NK-92 treated with Interleukin-12 subunit alpha and Interleukin-12 subunit beta, amount 100 ng/mL, for 24 hours (cell line): ENCODE results near the gene IL32.

Experiments
- DNase-seq: peaks from one replicate; lab custom pipeline; 2025; lab: John Stamatoyannopoulos, UW

IL32 gene

GRCh38 chr16:3027983-3028715 is 37.3 kb upstream of the IL32 start:
- DNase-seq: no peak

- DNase-seq: no peak
Observed at GRCh38 chr16:3028716-3029319, 36.6 kb upstream of the IL32 start.

GRCh38 chr16:3029491-3030221 is 35.8 kb upstream of the IL32 start:
- DNase-seq: no peak

- no peak for DNase-seq
Observed at GRCh38 chr16:3030222-3031212, 34.9 kb upstream of the IL32 start.

DNA sequence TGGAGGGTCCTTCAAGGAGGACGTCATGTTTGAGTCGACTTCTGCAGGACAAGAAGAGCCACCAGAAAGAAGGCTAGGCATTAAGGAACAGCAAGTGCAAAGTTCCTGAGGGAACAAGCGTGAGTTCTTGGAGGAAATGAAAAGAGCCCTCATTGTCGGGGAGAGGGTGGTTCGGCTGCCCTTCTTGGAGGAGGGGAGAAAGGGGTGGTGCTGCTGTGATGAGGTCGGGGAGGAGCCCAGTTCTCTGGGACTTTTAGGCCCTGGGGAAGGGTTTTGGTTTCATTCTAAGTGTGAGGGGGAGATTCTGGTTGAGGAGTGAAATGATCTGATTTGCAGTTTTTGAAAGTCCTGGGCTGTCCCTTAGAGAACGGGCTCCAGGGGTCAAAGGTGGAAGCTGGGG is 32.8 kb upstream of the IL32 start:
- DNase-seq: no peak

DNA sequence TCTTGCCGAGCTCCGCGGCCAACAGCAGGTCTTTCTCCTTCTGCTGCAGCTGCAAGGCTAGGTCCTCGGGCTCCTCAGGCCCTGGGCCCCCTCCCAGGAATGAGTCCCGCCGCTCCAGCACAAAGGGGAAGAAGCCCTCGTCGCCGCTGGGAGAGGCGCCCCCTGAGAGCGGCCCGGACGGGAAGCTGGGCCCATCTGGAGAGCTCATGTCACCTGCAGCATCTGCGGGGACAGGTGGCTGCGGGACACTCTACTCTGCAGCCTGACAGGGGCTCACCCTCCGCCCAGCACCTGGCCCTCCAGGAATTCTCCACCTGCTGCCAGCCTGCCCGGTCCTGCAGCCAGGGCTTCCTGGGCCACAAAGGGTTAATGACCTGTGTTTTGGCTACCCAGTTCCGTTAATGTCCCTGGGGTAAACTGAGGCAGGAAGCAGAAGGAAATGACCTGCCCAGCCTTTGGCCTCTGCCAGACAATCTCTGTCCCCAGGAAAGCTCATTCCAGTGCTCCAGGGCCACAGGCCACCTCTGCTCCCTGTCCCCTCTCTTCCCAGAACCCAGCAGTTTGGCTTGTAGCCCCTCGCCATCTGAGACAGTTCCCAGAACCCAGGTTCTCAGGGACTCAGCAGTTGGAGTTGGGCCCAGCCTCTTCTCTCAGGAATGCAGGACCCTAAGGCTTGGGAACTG is 30.0 kb upstream of the IL32 start:
- DNase-seq: no peak

- DNase-seq: no peak
Observed at GRCh38 chr16:3035972-3036725, 29.3 kb upstream of the IL32 start.

DNA sequence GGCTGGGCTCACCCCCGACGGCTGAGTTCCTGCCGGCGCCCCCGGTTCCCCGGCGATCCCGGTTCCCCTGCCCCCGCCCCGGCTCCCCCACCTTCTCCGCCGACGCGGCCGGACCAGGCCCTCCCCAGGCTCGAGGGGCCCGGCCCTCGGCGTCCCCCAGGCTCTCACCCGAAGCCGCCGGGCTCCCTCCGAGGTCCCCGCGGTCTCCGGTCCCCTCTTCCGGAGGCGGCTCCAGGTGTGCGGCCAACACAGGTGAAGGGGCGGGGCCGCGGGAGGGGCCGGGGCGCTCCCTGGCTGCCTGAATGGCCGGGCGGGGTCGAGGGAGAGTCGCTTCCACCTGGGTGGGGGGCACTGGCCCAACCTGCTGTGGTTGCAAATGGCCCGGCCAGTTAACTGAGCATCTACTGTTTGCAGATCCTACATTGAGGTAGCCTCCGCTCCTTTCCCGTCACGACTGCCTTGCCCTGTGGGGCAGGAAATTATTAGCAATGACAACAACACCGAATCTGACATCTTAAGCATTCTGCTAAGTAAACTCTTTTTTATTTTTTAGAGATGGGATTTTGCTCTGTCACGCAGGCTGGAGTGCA is 28.6 kb upstream of the IL32 start, which contains the start of gene BICDL2:
TSS of gene BICDL2 (minus strand) at position 219 of the 590 bp plus-strand sequence. CDS start 1,448 bp downstream, outside the sequence.
- no peak for DNase-seq

DNA sequence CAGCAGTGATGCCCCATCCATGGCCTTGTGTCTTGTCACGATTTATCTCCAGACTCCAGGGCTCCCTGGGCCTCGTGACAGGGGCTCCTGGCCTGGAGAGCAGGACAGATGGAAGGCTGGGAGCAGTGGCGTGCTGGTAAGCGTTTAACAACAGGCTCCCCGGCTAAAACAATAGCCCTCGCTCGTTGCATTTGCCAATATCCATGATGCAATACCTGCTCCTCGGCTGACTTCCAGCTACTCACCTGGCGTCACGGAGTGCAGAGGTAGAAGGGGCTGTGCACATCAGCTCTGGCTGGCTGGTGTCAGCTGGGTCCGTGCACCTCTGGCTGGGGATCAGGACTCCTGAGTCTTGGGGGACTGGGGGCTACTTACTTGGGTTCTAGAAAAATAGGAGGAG is 27.2 kb upstream of the IL32 start:
- no peak for DNase-seq

DNA sequence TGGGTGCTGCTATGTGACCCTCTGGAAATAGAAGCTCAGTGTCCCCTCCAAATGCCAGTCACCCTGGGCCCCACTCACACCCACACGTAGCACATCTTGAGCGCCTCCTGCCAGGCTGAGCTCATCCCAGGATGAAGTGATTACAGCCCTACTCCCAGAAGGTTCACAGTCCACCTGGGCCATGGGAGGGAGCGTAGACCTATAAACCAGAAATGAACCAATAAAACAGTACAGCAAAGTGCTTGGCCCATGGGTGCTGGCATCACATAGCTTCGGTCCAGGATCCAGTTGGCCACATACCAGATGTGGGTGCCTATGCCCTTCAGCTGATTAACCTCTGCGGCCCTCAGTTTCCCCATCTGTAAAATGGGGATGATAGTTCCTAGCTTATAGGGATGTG is 26.5 kb upstream of the IL32 start:
- no peak for DNase-seq

DNA sequence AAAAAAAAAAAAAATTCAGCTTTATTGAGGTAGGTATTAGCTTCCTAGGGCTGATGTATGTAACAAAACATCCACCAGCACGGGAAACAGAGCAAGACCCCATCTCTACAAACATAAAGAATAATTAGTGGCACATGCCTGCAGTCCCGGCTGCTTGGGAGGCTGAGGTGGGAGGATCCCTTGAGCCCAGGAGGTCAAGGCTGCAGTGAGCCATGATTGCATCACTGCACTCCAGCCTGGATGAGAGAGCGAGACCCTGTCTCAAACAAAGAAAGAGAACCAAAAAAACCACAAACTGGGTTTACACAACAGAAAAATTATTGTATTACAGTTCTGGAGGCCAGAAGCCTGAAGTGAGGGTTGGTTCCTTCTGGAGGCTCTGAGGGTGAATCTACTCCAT is 23.1 kb upstream of the IL32 start:
- DNase-seq: no peak

- no peak for DNase-seq
Observed at GRCh38 chr16:3044708-3045107, 20.7 kb upstream of the IL32 start.

DNA sequence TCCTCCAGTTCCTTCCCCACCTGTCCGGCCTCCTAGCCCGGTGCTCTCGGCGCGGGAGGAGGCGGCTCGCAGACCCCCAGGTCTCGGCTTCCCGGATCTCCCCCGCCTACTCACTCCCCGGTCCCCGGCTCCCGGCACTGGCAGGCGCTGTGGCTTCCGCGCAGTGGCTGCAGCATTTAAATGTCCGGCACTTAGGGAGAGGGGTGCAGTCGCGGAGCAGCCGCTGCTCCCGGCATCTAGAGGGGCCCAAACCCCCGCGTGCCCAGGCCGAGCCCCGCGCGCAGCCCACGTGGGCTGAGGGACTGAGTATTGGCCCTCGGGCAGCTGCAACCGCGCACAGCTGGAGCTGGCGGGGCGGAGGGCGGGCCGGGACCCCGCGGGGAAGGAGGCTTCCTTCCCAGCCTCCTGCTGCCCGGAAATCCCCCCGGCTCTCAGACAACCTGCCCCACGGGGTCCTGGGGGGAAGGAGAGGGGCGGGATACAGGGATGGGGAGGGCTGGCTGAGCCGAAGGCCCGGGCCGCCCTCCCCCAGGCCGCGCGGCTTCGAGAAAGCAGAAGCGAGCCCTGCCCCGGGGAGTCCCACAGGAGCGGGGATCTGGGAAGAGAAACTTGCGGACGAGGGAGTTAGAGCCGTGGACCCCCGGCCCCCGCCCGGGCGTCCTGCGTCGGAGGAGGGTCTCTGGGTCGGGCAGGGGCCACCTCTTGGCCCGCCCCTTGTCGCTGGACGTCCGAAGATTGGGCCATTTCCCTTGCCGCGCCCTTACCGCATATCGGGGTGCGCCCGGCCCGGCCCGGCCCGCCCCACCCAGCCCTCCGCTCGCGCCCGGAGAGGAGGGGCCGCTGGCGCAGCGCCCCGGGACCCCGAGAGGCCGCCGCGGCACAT is 19.4 kb upstream of the IL32 start, which contains the start of gene MMP25:
TSS of gene MMP25 (plus strand) at position 804 of the 883 bp plus-strand sequence. CDS start 357 bp downstream, outside the sequence.
- no peak for DNase-seq

- no peak for DNase-seq
Observed at GRCh38 chr16:3046641-3047386, 18.6 kb upstream of the IL32 start.

GRCh38 chr16:3047387-3047720 is 18.1 kb upstream of the IL32 start:
- DNase-seq: no peak

DNA sequence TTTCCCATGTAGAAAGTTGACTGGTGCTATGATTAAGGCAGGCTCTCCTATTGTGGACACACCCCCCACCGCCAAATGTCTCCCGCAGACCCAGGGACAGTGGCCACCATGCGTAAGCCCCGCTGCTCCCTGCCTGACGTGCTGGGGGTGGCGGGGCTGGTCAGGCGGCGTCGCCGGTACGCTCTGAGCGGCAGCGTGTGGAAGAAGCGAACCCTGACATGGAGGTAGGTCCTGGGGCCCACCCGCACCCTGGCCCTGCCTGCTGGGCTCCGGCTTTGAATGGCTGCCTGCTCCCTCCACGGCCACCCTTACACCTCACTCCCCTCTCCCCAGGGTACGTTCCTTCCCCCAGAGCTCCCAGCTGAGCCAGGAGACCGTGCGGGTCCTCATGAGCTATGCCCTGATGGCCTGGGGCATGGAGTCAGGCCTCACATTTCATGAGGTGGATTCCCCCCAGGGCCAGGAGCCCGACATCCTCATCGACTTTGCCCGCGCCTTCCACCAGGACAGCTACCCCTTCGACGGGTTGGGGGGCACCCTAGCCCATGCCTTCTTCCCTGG is 15.4 kb upstream of the IL32 start:
- no peak for DNase-seq

DNA sequence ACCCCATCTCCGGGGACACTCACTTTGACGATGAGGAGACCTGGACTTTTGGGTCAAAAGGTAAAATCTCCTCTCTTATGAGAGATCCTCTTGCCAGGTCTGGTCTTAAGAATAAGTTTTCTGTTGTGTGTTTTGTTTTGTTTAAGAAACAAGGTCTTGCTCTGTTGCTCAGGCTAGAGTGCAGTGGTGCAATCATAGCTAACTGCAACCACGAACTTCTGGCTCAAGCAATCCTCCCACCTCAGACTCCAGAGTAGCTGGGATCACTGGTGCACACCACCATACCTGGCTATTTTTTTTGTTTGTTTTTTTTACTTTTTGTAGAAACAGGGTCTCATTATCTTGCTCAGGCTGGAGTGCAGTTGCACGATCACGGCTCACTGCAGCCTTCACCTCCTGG is 15.0 kb upstream of the IL32 start:
- DNase-seq: no peak

GRCh38 chr16:3051009-3051408 is 14.4 kb upstream of the IL32 start:
- no peak for DNase-seq
